IMR-90 (cell line): ENCODE data around the gene EXOC4. TPM values are rescaled to one million over a fixed set of nuclear protein-coding genes. Genes with fewer than 3 reads are reported as not detected.

Experiments used
- ATAC-seq: fragments of 200-7000 bp; cut with Tn5 transposase; 2 replicates; pipeline ENCODE4 v1.9.1; 2020; ENCODE audit warnings: low read depth, mild to moderate bottlenecking, moderate library complexity
- BruUV-seq: library from RNA; stranded (reverse); fragments of 400-500 nt; replicated peaks from 2 replicates; lab custom pipeline; 2021; lab: Mats Ljungman, UMichigan
- CTCF ChIA-PET: fragments of 300-600 bp; formaldehyde crosslinking; extraction: SDS; loops from one replicate; lab custom pipeline; 2021; ENCODE audit warnings: antibody characterized with exemption; lab: Yijun Ruan, JAX
- POLR2A ChIA-PET: fragments of 300-600 bp; sonication (Branson Sonifier 250); formaldehyde crosslinking; loops from one replicate; lab custom pipeline; 2022; ENCODE audit warnings: antibody characterized with exemption; ENCODE audit not compliant: unreplicated experiment; lab: Charles Lee
- DNase-seq: peaks from one replicate; pipeline ENCODE4 v3.0.0; 2013
- H2AFZ ChIP-seq: replicated peaks from 2 replicates; pipeline ENCODE3; 2013; ENCODE audit warnings: low read length, mild to moderate bottlenecking; ENCODE audit not compliant: poor library complexity
- H2AK5ac ChIP-seq: 2 replicates; pipeline ENCODE4 v1.6.1; 2013; ENCODE audit warnings: low read depth, low read length, inconsistent platforms
- H2AK9ac ChIP-seq: replicated peaks from 2 replicates; pipeline ENCODE3; 2013; ENCODE audit warnings: mild to moderate bottlenecking, low read depth, low read length, moderate library complexity; ENCODE audit not compliant: poor library complexity
- H2BK120ac ChIP-seq: 2 replicates; pipeline ENCODE4 v1.6.1; 2013; ENCODE audit warnings: low read depth, low read length, inconsistent platforms
- H2BK15ac ChIP-seq: 3 replicates; pipeline ENCODE4 v1.6.1; 2013; ENCODE audit warnings: low read depth, low read length, inconsistent platforms
- H2BK20ac ChIP-seq: 2 replicates; pipeline ENCODE4 v1.6.1; 2013; ENCODE audit warnings: low read depth, mild to moderate bottlenecking, inconsistent platforms, low read length, moderate library complexity
- H2BK5ac ChIP-seq: 2 replicates; pipeline ENCODE4 v1.6.1; 2013; ENCODE audit warnings: mild to moderate bottlenecking, low read depth, low read length, inconsistent platforms; ENCODE audit not compliant: poor library complexity, severe bottlenecking
- H3K14ac ChIP-seq: replicated peaks from 2 replicates; pipeline ENCODE4 v1.6.1; 2013; ENCODE audit warnings: low read depth, low read length, inconsistent platforms
- H3K18ac ChIP-seq: 2 replicates; pipeline ENCODE4 v1.6.1; 2013; ENCODE audit warnings: low read depth, low read length, control low read depth
- H3K23ac ChIP-seq: 2 replicates; pipeline ENCODE4 v1.6.1; 2013; ENCODE audit warnings: low read depth, low read length, inconsistent platforms
- H3K27ac ChIP-seq: 2 replicates; pipeline ENCODE4 v1.5.1; 2013; ENCODE audit warnings: mild to moderate bottlenecking, control low read depth, low read length; ENCODE audit not compliant: insufficient read depth
- H3K27me3 ChIP-seq: 2 replicates; pipeline ENCODE4 v1.6.1; 2013; ENCODE audit warnings: low read length; ENCODE audit not compliant: control insufficient read depth, insufficient read depth
- H3K36me3 ChIP-seq: 2 replicates; pipeline ENCODE4 v1.6.1; 2013; ENCODE audit warnings: low read length, mixed read lengths; ENCODE audit not compliant: control insufficient read depth, insufficient read depth
- H3K4ac ChIP-seq: 2 replicates; pipeline ENCODE4 v1.6.1; 2013; ENCODE audit warnings: low read depth, low read length, inconsistent platforms
- H3K4me1 ChIP-seq: 2 replicates; pipeline ENCODE4 v1.6.1; 2013; ENCODE audit warnings: low read length, mixed read lengths; ENCODE audit not compliant: control insufficient read depth, insufficient read depth
- H3K4me2 ChIP-seq: 2 replicates; pipeline ENCODE4 v1.6.1; 2013; ENCODE audit warnings: low read depth, mild to moderate bottlenecking, control low read depth, low read length, moderate library complexity
- H3K4me3 ChIP-seq: 2 replicates; pipeline ENCODE4 v1.5.1; 2013; ENCODE audit warnings: low read depth, mild to moderate bottlenecking, control low read depth, low read length, moderate library complexity; ENCODE audit not compliant: insufficient read depth
- H3K56ac ChIP-seq: 2 replicates; pipeline ENCODE4 v1.6.1; 2013; ENCODE audit warnings: low read length, inconsistent platforms; ENCODE audit not compliant: insufficient read depth; ENCODE audit errors: extremely low read depth
- H3K79me1 ChIP-seq, 2 experiments: 2 replicates each; pipeline ENCODE4 v1.6.1; 2013; ENCODE audit warnings: low read length in 2 of 2, inconsistent platforms in 1 of 2, low read depth in 1 of 2
- H3K9ac ChIP-seq: 2 replicates; pipeline ENCODE4 v1.6.1; 2013; ENCODE audit warnings: low read depth, low read length, control low read depth
- H3K9me1 ChIP-seq: 2 replicates; pipeline ENCODE4 v1.6.1; 2013; ENCODE audit warnings: low read length, inconsistent platforms; ENCODE audit not compliant: insufficient read depth
- H3K9me3 ChIP-seq: 2 replicates; pipeline ENCODE4 v1.6.1; 2013; ENCODE audit warnings: low read length; ENCODE audit not compliant: control insufficient read depth, insufficient read depth
- H4K20me1 ChIP-seq: 2 replicates; pipeline ENCODE4 v1.6.1; 2013; ENCODE audit warnings: low read length, inconsistent platforms; ENCODE audit not compliant: insufficient read depth
- H4K5ac ChIP-seq: 2 replicates; pipeline ENCODE4 v1.6.1; 2013; ENCODE audit warnings: mild to moderate bottlenecking, low read depth, low read length, control low read depth
- H4K8ac ChIP-seq, 2 experiments: 2 replicates each; pipeline ENCODE4 v1.6.1; 2013; ENCODE audit warnings: low read depth in 2 of 2, low read length in 2 of 2, control low read depth in 1 of 2, inconsistent platforms in 1 of 2
- H4K91ac ChIP-seq: 2 replicates; pipeline ENCODE4 v1.6.1; 2013; ENCODE audit warnings: low read depth, low read length, inconsistent platforms; ENCODE audit not compliant: insufficient read depth
- BHLHE40 ChIP-seq: fragments of 150-350 bp; IDR thresholded peaks from 2 replicates; pipeline ENCODE4 v1.6.1; 2016; ENCODE audit warnings: mild to moderate bottlenecking, low read depth, low read length
- CEBPB ChIP-seq: IDR thresholded peaks from 2 replicates; pipeline ENCODE4 v1.6.1; 2012; ENCODE audit warnings: low read depth, low read length, improper control_type of control experiment
- RFX5 ChIP-seq: IDR thresholded peaks from 2 replicates; pipeline ENCODE4 v1.8.0; 2012; ENCODE audit warnings: low read depth, mild to moderate bottlenecking, low read length, moderate library complexity
- SMC3 ChIP-seq: fragments of 150-350 bp; IDR thresholded peaks from 2 replicates; pipeline ENCODE4 v1.6.1; 2016; ENCODE audit warnings: low read depth, mild to moderate bottlenecking, antibody characterized with exemption, low read length, moderate library complexity
- WGBS, 2 experiments: methylation state at CpG; one replicate each; pipeline versions ENCODE4 v1.1.5 to v1.1.7; 2013; ENCODE audit warnings: missing lambda C conversion rate in 2 of 2; ENCODE audit not compliant: insufficient read length in 1 of 2; ENCODE audit errors: extremely low coverage in 2 of 2; 5-methylcytosine and 5-hydroxymethylcytosine counted together
- dilution Hi-C: fragments of 300-500 bp; cut with HindIII; formaldehyde crosslinking; loops from one replicate; pipeline ENCODE4 v1.14.3; 2018; ENCODE audit warnings: low sequenced_read_pairs; ENCODE audit not compliant: unreplicated experiment
- in situ Hi-C: fragments of 300-500 bp; cut with MboI; formaldehyde crosslinking; loops from 3 replicates; pipeline ENCODE4 v1.14.3; 2019; ENCODE audit warnings: low sequenced_read_pairs, inconsistent platforms, mixed read lengths
- intact Hi-C: fragments of 100-400 bp; cut with micrococcal nuclease; formaldehyde crosslinking; loops from 2 replicates; pipeline ENCODE4 v1.10.0; 2022
- polyA plus RNA-seq, 3 experiments: library from polyadenylated mRNA; depleted of rRNA; stranded (reverse); fragments of >200 nt; gene quantifications; 2 replicates each; pipeline ENCODE4 v1.2.3, GENCODE V29; 2012; ENCODE audit warnings: low replicate concordance in 1 of 3
- total RNA-seq: library from RNA; depleted of rRNA; stranded (reverse); fragments of >200 nt; gene quantifications from 2 replicates; pipeline ENCODE4 v1.2.3, GENCODE V29; 2012
- TF ChIP-seq, protein P1 (sequence below): fragments of 150-350 bp; IDR thresholded peaks from 2 replicates; pipeline ENCODE4 v1.6.1; 2016; ENCODE audit warnings: low read depth, mild to moderate bottlenecking, low read length, moderate library complexity, borderline replicate concordance
- TF ChIP-seq, protein P2 (sequence below): conservative IDR thresholded peaks from 2 replicates; pipeline ENCODE4 v1.5.1; 2012; ENCODE audit warnings: mild to moderate bottlenecking, low read depth, low read length, improper control_type of control experiment

The EXOC4 gene
- total and polyA plus RNA-seq, 2 of the 4 experiments (the other 2 are of a cell fraction): 25.4 to 94.6 TPM

DNA sequence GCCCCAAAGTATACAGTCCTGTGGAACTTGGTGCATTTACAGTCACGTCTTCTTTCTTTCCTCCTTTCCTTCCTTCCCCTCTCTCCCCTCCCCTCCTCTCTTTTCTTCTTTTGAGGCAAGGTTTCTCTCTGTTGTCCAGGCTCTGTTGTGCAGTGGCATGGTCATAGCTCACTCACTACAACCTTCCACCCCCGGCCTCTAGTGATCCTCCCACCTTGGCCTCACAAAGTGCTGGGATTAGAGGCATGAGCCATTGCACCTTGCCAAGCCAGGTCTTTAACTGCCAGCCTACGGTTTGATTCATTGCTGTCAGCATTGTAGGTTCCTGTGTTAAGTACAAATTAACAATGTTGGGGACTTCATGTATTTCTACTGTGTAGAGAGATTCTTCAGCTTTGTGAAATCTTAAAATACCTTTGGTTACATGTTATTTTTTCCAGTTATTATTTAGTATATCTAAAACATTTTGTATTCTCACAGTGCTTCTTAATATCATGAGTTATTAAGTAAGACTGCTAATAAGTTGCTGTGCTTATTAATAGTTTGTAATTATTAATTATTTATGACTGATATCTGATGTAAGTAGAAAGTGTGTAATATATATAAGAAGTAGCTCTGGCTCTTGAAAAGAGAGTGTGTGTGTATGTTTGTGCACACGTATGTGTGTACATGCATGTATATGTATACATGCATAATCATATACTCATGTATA lies 320.8 kb downstream of the EXOC4 start:
- H3K27me3 ChIP-seq: no peaks in the 10 kb centered on the region
- no peak for ATAC-seq
- TF ChIP-seq BHLHE40 (no peak), SMC3 (no peak), RFX5 (no peak), CEBPB (no peak)
- TF ChIP-seq, protein P1, sequence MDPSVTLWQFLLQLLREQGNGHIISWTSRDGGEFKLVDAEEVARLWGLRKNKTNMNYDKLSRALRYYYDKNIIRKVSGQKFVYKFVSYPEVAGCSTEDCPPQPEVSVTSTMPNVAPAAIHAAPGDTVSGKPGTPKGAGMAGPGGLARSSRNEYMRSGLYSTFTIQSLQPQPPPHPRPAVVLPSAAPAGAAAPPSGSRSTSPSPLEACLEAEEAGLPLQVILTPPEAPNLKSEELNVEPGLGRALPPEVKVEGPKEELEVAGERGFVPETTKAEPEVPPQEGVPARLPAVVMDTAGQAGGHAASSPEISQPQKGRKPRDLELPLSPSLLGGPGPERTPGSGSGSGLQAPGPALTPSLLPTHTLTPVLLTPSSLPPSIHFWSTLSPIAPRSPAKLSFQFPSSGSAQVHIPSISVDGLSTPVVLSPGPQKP: no peak
- TF ChIP-seq, protein P2, sequence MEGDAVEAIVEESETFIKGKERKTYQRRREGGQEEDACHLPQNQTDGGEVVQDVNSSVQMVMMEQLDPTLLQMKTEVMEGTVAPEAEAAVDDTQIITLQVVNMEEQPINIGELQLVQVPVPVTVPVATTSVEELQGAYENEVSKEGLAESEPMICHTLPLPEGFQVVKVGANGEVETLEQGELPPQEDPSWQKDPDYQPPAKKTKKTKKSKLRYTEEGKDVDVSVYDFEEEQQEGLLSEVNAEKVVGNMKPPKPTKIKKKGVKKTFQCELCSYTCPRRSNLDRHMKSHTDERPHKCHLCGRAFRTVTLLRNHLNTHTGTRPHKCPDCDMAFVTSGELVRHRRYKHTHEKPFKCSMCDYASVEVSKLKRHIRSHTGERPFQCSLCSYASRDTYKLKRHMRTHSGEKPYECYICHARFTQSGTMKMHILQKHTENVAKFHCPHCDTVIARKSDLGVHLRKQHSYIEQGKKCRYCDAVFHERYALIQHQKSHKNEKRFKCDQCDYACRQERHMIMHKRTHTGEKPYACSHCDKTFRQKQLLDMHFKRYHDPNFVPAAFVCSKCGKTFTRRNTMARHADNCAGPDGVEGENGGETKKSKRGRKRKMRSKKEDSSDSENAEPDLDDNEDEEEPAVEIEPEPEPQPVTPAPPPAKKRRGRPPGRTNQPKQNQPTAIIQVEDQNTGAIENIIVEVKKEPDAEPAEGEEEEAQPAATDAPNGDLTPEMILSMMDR: no peak
- H4K5ac ChIP-seq: peak overlapping the region; percentile 68; the same call in 1 of the 2 replicates
- no peak overlapping the region for H2BK5ac ChIP-seq
- H3K9me1 ChIP-seq: 0 out of 2 replicates have a peak, but pooled peaks cover 5% of the 10 kb centered on the region
- no peak overlapping the region for H2BK20ac ChIP-seq
- no peak overlapping the region for H3K4ac ChIP-seq
- H3K9me3 ChIP-seq: no peaks in the 10 kb centered on the region
- no peak overlapping the region for H2BK120ac ChIP-seq
- H3K4me2 ChIP-seq: no peak overlapping the region
- dilution Hi-C loops: no loop called here
- POLR2A ChIA-PET: no interaction called here
- H3K27ac ChIP-seq: no peak overlapping the region
- in situ Hi-C loops: no loop called here
- H3K56ac ChIP-seq: no peak overlapping the region
- no CpG with 5 or more reads among the region's 4 CpGs for WGBS, 2 experiments
- no peak overlapping the region for H4K91ac ChIP-seq
- peak overlapping the region; percentile 5; the same call in 1 of the 2 replicates for H2AK5ac ChIP-seq
- 0 out of 2 replicates have a peak overlapping the region, but pooled peaks have one; percentile 18 for H3K18ac ChIP-seq
- no peak overlapping the region for H2BK15ac ChIP-seq
- no peak overlapping the region for H3K4me3 ChIP-seq
- no peak for DNase-seq
- peak overlapping the region; percentile 48; the same call in 1 of the 2 replicates for H3K23ac ChIP-seq
- no peak overlapping the region for H2AFZ ChIP-seq
- CTCF ChIA-PET: interaction anchor here (0.9 kb wide), 1 partner anchor 9 kb away, joined by 3 read pairs; no protein-coding TSS in a partner anchor
- H3K9ac ChIP-seq: no peak overlapping the region
- no peak overlapping the region for H4K8ac ChIP-seq
- no TSS peak for BruUV-seq
- intact Hi-C loops: no loop called here
- peaks cover 0 to 6% of the 10 kb centered on the region in 2 experiments; a peak in 1 of 4 replicates for H3K79me1 ChIP-seq
- no peak overlapping the region; the same call in 1 of the 2 replicates for H3K14ac ChIP-seq
- H3K4me1 ChIP-seq: peaks cover 3% of the 10 kb centered on the region; the same call in 1 of the 2 replicates
- no peaks in the 10 kb centered on the region for H4K20me1 ChIP-seq
- no peak overlapping the region for H2AK9ac ChIP-seq
- H3K36me3 ChIP-seq: no peaks in the 10 kb centered on the region
